ENCODE data around the gene TEX44. TPM values are rescaled to one million over a fixed set of nuclear protein-coding genes. Genes with fewer than 3 reads are reported as not detected.
"Not testable (repeated sequence)": the region's sequence is repeated elsewhere in the genome, so short reads cannot be mapped to it uniquely, and the experiment has no call there.

TEX44 gene
- total RNA-seq, 1 donor from 2014 or later = not detected

DNA sequence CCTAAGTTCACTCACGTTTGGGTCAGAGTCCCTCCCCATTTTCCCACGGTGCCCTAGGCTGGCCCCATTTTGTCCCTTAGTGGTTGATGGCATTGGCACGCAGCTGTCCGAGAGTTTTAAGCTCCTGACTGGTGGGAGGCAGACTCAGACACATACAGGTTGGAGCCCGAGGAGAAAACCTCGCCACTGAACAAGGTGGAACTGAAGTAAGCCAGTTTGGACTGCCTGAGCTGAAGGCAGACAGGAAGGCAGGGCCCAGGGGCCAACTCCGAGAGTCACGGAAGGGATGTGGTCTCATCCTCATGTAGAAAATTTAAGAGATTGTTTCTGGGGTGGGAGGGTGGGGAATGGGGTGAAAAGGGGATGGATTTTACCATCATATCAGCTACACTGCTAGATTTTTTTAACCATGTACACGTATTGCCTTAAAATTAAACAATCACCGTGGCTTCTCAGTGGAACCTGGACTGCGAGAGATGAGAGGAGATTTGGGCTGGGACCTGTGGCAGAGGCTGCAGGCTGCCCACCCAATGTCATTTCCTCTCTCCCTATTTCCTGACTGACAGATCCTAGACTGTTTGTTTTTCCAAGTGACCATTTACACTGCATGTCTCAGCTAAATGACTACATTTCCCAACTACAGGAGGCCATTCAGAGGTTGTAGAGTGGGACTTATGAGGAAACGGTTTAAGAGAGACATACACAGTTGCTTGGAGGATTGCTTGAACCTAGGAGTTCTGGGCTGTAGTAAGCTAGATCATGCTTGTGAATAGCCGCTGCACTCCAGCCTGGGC lies 43.0 kb upstream of the TEX44 start:
- FAIRE-seq (no peak), DNase-seq (ENCODE audit: low read depth) (no peak)
- H3K4me3 ChIP-seq (ENCODE audit: low read depth, low read length) = no peak overlapping the region
- H3K36me3 ChIP-seq (ENCODE audit: control insufficient read depth, insufficient read depth, low read length) = no peaks in the 10 kb centered on the region
- TF ChIP-seq, protein P1, sequence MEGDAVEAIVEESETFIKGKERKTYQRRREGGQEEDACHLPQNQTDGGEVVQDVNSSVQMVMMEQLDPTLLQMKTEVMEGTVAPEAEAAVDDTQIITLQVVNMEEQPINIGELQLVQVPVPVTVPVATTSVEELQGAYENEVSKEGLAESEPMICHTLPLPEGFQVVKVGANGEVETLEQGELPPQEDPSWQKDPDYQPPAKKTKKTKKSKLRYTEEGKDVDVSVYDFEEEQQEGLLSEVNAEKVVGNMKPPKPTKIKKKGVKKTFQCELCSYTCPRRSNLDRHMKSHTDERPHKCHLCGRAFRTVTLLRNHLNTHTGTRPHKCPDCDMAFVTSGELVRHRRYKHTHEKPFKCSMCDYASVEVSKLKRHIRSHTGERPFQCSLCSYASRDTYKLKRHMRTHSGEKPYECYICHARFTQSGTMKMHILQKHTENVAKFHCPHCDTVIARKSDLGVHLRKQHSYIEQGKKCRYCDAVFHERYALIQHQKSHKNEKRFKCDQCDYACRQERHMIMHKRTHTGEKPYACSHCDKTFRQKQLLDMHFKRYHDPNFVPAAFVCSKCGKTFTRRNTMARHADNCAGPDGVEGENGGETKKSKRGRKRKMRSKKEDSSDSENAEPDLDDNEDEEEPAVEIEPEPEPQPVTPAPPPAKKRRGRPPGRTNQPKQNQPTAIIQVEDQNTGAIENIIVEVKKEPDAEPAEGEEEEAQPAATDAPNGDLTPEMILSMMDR (IDR thresholded peaks at IDR 0.05; ENCODE audit: insufficient read depth, low read length, severe bottlenecking) = no peak
- H3K27me3 ChIP-seq (ENCODE audit: control insufficient read depth, insufficient read depth, low read length) = no peaks in the 10 kb centered on the region

DNA sequence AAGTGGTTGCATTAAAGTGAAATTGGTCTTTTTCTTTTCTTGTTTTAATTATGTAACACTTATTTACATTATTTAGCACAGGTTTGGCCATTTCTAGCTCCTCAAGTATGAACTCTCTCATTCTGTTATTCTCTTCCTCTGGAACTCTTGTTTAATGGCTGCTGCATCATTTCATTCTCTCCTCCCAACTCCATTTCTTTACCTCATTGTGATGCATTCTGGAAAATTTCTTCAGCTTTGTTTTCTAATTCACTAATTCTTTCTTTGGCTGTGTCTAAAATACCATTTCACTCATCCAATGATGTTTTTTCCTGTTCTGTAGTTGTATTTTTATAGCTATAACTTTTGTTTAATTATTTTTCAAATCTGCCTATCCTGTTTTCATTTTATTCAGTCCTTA lies 39.9 kb upstream of the TEX44 start:
- DNase-seq (ENCODE audit: low read depth) (no peak), FAIRE-seq (no peak)
- Histone ChIP-seq H3K4me3 (ENCODE audit: low read depth, low read length) (no peak overlapping the region), H3K27me3 (ENCODE audit: control insufficient read depth, insufficient read depth, low read length) (no peaks in the 10 kb centered on the region), H3K36me3 (ENCODE audit: control insufficient read depth, insufficient read depth, low read length) (no peaks in the 10 kb centered on the region)
- TF ChIP-seq, protein P1 (IDR thresholded peaks at IDR 0.05; ENCODE audit: insufficient read depth, low read length, severe bottlenecking) = no peak

DNA sequence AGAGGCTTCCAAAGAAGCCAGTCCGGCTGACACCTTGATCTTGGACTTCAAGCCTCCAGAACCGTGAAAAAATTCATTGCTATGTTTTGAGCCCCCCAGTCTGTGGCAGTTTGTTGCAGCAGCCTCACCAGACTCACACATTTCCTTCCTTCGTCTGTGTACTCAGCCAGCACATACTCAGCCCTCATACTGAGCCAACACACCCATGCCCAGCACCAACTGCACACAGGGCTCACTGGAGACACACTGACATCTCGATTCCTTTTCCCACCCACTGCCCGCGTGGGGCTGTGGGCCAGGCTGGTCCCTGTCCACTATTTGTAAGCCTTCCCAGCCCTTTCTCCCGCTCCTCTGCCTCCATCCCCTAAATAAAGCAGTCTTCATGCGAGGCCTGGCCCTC lies 38.3 kb upstream of the TEX44 start:
- Histone ChIP-seq H3K36me3 (ENCODE audit: control insufficient read depth, insufficient read depth, low read length) (no peaks in the 10 kb centered on the region), H3K27me3 (ENCODE audit: control insufficient read depth, insufficient read depth, low read length) (no peaks in the 10 kb centered on the region), H3K4me3 (ENCODE audit: low read depth, low read length) (no peak overlapping the region)
- no peak for DNase-seq (ENCODE audit: low read depth)
- FAIRE-seq = no peak
- TF ChIP-seq, protein P1 (IDR thresholded peaks at IDR 0.05; ENCODE audit: insufficient read depth, low read length, severe bottlenecking) = no peak

DNA sequence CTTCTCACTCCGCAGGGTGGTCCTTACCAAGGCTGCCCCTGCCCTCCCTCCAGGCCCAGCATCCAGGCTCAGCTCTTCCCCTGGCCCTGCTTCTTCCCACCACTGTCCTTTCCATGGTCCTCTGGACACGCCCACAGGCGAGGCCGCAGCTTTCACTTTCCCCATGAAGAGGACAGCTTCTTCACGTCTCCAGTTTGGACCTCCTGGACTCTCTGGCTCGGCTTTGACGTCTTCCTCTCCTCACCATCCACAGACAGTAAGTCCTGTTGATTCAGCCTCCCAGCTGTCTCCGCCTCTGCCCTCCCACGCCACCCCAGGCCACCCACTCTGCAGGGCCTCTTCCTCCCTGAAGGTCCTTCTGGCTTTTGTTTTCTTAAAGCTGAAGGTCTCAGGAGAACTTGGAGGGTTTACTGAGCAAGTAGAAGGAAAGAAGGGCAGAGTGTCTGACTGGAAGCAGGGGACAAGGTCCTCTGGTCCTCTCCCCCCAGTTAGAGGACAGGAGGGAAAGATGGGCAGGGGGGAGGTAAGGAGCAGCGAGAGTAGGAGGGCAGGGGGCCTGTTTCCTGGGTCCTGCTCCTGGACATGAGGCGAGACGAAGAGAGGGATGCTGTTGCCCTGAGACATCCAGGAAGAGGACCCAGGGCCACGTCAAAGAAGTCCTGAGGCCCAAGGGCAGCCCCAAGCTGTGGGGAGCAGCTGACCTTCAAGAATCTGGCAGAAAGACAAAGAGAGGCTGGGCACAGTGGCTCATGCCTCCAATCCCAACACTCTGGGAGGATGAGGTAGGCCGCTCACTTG lies 37.7 kb upstream of the TEX44 start:
- TF ChIP-seq, protein P1 (IDR thresholded peaks at IDR 0.05; ENCODE audit: insufficient read depth, low read length, severe bottlenecking) = no peak
- no peaks in the 10 kb centered on the region for H3K36me3 ChIP-seq (ENCODE audit: control insufficient read depth, insufficient read depth, low read length)
- FAIRE-seq = no peak
- no peak for DNase-seq (ENCODE audit: low read depth)
- no peak overlapping the region for H3K4me3 ChIP-seq (ENCODE audit: low read depth, low read length)
- H3K27me3 ChIP-seq (ENCODE audit: control insufficient read depth, insufficient read depth, low read length) = no peaks in the 10 kb centered on the region

DNA sequence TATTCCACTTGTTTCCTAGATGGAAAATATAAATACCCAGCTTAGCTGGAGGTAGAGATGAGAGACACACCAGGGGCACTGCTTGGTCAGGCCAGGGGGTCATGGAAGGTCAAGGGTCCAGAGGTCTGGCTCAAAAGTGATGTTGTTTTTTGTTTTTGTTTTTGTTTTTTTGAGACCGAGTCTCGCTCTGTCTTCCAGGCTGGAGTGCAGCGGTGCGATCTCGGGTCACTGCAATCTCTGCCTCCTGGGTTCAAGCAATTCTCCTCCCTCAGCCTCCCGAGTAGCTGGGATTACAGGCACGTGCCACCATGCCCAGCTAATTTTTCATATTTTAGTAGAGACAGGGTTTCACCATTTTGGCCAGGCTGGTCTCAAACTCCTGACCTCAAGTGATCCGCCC lies 36.2 kb upstream of the TEX44 start:
- not testable (repeated sequence) for H3K27me3 ChIP-seq (ENCODE audit: control insufficient read depth, insufficient read depth, low read length); FAIRE-seq; DNase-seq (ENCODE audit: low read depth); H3K4me3 ChIP-seq (ENCODE audit: low read depth, low read length); H3K36me3 ChIP-seq (ENCODE audit: control insufficient read depth, insufficient read depth, low read length)

DNA sequence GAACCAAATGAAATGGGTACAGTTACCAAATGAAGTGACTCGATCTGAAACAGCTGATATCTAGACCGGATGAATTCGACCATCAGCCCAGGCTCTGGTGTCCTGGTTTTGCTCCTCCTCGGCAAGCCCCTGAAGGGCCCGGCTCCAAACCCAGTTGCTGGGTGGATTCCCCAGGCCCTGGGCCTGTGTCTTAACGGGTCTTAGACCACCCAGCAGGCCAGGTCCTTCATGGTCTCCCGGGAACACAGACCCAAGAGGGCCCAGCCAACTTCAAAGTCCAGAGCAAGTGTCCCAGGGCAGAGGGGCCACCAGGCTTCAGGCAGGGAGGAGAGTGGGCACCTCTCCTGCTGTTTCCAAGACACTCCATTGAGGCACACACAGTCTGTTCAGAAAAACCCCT lies 35.7 kb upstream of the TEX44 start:
- no peak for FAIRE-seq
- Histone ChIP-seq H3K36me3 (ENCODE audit: control insufficient read depth, insufficient read depth, low read length) (no peaks in the 10 kb centered on the region), H3K27me3 (ENCODE audit: control insufficient read depth, insufficient read depth, low read length) (no peaks in the 10 kb centered on the region), H3K4me3 (ENCODE audit: low read depth, low read length) (no peak overlapping the region)
- no peak for DNase-seq (ENCODE audit: low read depth)
- TF ChIP-seq, protein P1 (IDR thresholded peaks at IDR 0.05; ENCODE audit: insufficient read depth, low read length, severe bottlenecking) = no peak
